Measurements from ENCODE around the gene P4HB. TPM values are rescaled to one million over a fixed set of nuclear protein-coding genes. Genes with fewer than 3 reads are reported as not detected.

The P4HB gene
- total and polyA plus RNA-seq, 2 experiments from 2014 or later, result 206 to 620 TPM

- no peaks in the 10 kb centered on the region for H3K27me3 ChIP-seq (ENCODE audit: insufficient read depth)
- no peak overlapping the region for H3K27ac ChIP-seq (ENCODE audit: low read depth)
- no peak overlapping the region for H3K4me2 ChIP-seq
- H3K9me3 Mint-ChIP-seq, result peaks cover 2% of the 10 kb centered on the region; the same call in 1 of the 3 replicates
- peaks cover 52% of the 10 kb centered on the region for H3K79me2 ChIP-seq (replicated peaks; ENCODE audit: insufficient read depth)
- H2AFZ ChIP-seq, result no peak overlapping the region
- peaks cover 43% of the 10 kb centered on the region for H4K20me1 ChIP-seq (replicated peaks; ENCODE audit: insufficient read depth)
- no peak overlapping the region for H3K27ac Mint-ChIP-seq
- DNase-seq (ENCODE audit: low spot score) (no peak), ATAC-seq (no peak)
- H3K4me1 ChIP-seq (ENCODE audit: insufficient read depth), result peaks cover 16% of the 10 kb centered on the region
- peaks cover 27% of the 10 kb centered on the region for H3K4me1 Mint-ChIP-seq
- peak overlapping the region; percentile 65 for H3K4me3 Mint-ChIP-seq
- no peaks in the 10 kb centered on the region for H3K9me2 ChIP-seq (ENCODE audit: insufficient read depth)
- H3K27me3 Mint-ChIP-seq (ENCODE audit: insufficient read depth, low read depth, poor library complexity), result peaks cover 36% of the 10 kb centered on the region
- no peak overlapping the region for H3K4me3 ChIP-seq
- H3K36me3 Mint-ChIP-seq (ENCODE audit: low read depth), result peaks cover 40% of the 10 kb centered on the region
- peaks cover 61% of the 10 kb centered on the region for H3F3A ChIP-seq (replicated peaks; ENCODE audit: low read depth)
- TF ChIP-seq NANOG (IDR thresholded peaks at IDR 0.05; ENCODE audit: borderline replicate concordance) (no peak), POLR2AphosphoS5 (IDR thresholded peaks at IDR 0.05; ENCODE audit: low read depth) (no peak), CTCF (conservative IDR thresholded peaks at IDR 0.05; ENCODE audit: low read depth in 2 of 2) (no peak), STAT1 (IDR thresholded peaks at IDR 0.05; ENCODE audit: unreplicated experiment) (no peak), EZH2 (IDR thresholded peaks at IDR 0.05; ENCODE audit: low read depth, unreplicated experiment) (no peak), ZNF114 (CRISPR knock-in tag; IDR thresholded peaks at IDR 0.05) (no peak), EZH2phosphoT487 (IDR thresholded peaks at IDR 0.05; ENCODE audit: unreplicated experiment) (no peak), CREB1 (CRISPR knock-in tag; IDR thresholded peaks at IDR 0.05; ENCODE audit: low read depth) (no peak), ZNF462 (CRISPR knock-in tag; IDR thresholded peaks at IDR 0.05) (no peak), ZNF331 (CRISPR knock-in tag; IDR thresholded peaks at IDR 0.05; ENCODE audit: low read depth) (no peak), JUNB (IDR thresholded peaks at IDR 0.05; ENCODE audit: unreplicated experiment) (no peak), REST (IDR thresholded peaks at IDR 0.05; ENCODE audit: unreplicated experiment) (no peak)
- TF ChIP-seq, protein P1, sequence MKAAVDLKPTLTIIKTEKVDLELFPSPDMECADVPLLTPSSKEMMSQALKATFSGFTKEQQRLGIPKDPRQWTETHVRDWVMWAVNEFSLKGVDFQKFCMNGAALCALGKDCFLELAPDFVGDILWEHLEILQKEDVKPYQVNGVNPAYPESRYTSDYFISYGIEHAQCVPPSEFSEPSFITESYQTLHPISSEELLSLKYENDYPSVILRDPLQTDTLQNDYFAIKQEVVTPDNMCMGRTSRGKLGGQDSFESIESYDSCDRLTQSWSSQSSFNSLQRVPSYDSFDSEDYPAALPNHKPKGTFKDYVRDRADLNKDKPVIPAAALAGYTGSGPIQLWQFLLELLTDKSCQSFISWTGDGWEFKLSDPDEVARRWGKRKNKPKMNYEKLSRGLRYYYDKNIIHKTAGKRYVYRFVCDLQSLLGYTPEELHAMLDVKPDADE (IDR thresholded peaks at IDR 0.05), result no peak
- peaks cover 6% of the 10 kb centered on the region; the same call in 1 of the 2 replicates for H3K36me3 ChIP-seq (ENCODE audit: insufficient read depth)
Observed at GRCh38 chr17:81863123-81863675, 2.9 kb upstream of the P4HB start.

Measured in GM23338 (cell line).